Adrenal gland (tissue), 12 donors: ENCODE data around the gene IQGAP2. TPM values are rescaled to one million over a fixed set of nuclear protein-coding genes. Genes with fewer than 3 reads are reported as not detected.
"Not testable (repeated sequence)": the region's sequence is repeated elsewhere in the genome, so short reads cannot be mapped to it uniquely, and the experiment has no call there.

Source experiments
- DNase-seq, 7 donors: peaks; one replicate each; pipeline ENCODE4 v3.0.0-alpha.2; 2019 to 2020
- H3K27ac ChIP-seq, 5 donors: fragments of 200-600 bp; sonication (generic) in 4 of 5; 1 replicate in 3 of 5; 2 replicates in 2 of 5; pipeline versions ENCODE4 v1.5.1 to v1.8.0; 2016 to 2020; ENCODE audit warnings: mild to moderate bottlenecking in 1 of 5
- H3K27me3 ChIP-seq: fragments of 200-600 bp; 2 replicates; pipeline ENCODE4 v1.8.0; 2021
- H3K36me3 ChIP-seq, 2 donors: fragments of 200-600 bp; replicated peaks in 1 of 2; 1 replicate in 1 of 2; 2 replicates in 1 of 2; pipeline versions ENCODE4 v1.5.1 to v1.8.0; 2018 to 2022
- H3K4me1 ChIP-seq, 2 donors: fragments of 200-600 bp; replicated peaks in 1 of 2; 1 replicate in 1 of 2; 2 replicates in 1 of 2; pipeline versions ENCODE4 v1.5.1 to v1.8.0; 2018 to 2021
- H3K4me3 ChIP-seq, 4 donors: fragments of 200-600 bp; sonication (generic) in 3 of 4; one replicate each; pipeline ENCODE4 v1.5.1; 2016 to 2018
- H3K9me3 ChIP-seq, 3 donors: fragments of 200-600 bp; sonication (generic) in 1 of 3; replicated peaks in 1 of 3; 1 replicate in 2 of 3; 2 replicates in 1 of 3; pipeline versions ENCODE4 v1.5.1 to v1.8.0; 2016 to 2021
- POLR2A ChIP-seq, 2 donors: fragments of 450-650 bp; IDR thresholded peaks; one replicate each; pipeline ENCODE4 v1.6.1; 2017; ENCODE audit warnings: antibody characterized with exemption in 2 of 2, mild to moderate bottlenecking in 2 of 2, moderate library complexity in 1 of 2
- WGBS, 4 donors: extraction: QIAGEN DNeasy Blood & Tissue Kit in 2 of 4; methylation state at CpG; one replicate each; pipeline versions ENCODE4 v1.1.5 to v1.1.7; 2013 to 2017; 5-methylcytosine and 5-hydroxymethylcytosine counted together
- intact Hi-C, 2 donors: fragments of 100-400 bp; cut with DNase I; formaldehyde crosslinking; loops; one replicate each; pipeline versions ENCODE4 v1.14.1 to v1.15.0; 2022 to 2023
- polyA plus RNA-seq, 3 donors: library from polyadenylated mRNA; stranded (reverse); fragments of 200-250 nt in 2 of 3; fragments of 350-450 nt in 1 of 3; fragmentation: Illumina TruSeq in 1 of 3; extraction: RNeasy Lipid Tissue Mini Kit (QIAGEN cat#74804) in 1 of 3; gene quantifications; one replicate each; pipeline ENCODE4 v1.2.3, GENCODE V29; 2013 to 2014
- total RNA-seq, 9 donors: library from RNA; depleted of rRNA in 4 of 9; stranded (reverse); fragments of >200 nt in 4 of 9; fragments of 120-200 nt in 1 of 9; fragmentation: NEBNext Ultra II Directional in 1 of 9; extraction: Animal tissue kit (Norgen Biotek cat#: 25700) in 1 of 9; gene quantifications; one replicate each; pipeline versions ENCODE4 v1.1.0 to v1.2.4, GENCODE V29; 2013 to 2023
- TF ChIP-seq, protein P1 (sequence below), 6 experiments: fragments of 450-650 bp in 4 of 6; fragments of 200-600 bp in 2 of 6; sonication (generic) in 1 of 6; IDR thresholded peaks; 1 replicate in 5 of 6; 2 replicates in 1 of 6; pipeline versions ENCODE4 v1.5.1 to v1.8.0; 2016 to 2021; ENCODE audit warnings: antibody characterized with exemption in 6 of 6, mild to moderate bottlenecking in 2 of 6, moderate library complexity in 1 of 6
- donor health status: healthy with polysubstance abuse.
- donor health status: Bipolar disorder and iron deficiency.
- donor health status: DM: yes; HTN: yes; CAD: no.
- donor health status: DM: no; HTN: no; CAD: no.
- donor health status: DM: no; HTN: no; CAD: no.
- donor health status: DM: yes; HTN: yes; CAD: no.

IQGAP2 gene
- total and polyA plus RNA-seq, 12 donors = 14.9 to 77.3 (median 36.1) TPM

DNA sequence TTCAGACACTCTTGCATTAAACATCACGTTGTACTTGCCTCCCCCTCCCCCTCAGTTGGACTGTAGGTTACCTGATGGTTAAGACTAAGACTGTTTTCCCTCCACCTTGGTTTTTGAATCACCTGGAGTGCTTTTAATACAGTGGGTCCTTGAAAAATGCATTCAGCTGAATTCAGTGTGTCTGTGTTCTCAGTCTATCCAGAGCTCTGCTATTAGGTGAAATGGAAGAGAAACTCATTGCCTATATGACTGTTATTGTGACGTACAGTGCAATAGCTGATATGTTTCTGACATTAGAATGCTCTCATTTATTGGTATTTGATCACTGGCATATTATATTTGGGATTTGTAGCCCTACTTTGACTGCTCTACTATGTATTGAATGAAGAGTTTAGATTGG is 111.6 kb downstream of the IQGAP2 start:
- H3K4me3 ChIP-seq = no peak overlapping the region
- no peaks in the 10 kb centered on the region for H3K27me3 ChIP-seq
- intact Hi-C loops = no loop called here

DNA sequence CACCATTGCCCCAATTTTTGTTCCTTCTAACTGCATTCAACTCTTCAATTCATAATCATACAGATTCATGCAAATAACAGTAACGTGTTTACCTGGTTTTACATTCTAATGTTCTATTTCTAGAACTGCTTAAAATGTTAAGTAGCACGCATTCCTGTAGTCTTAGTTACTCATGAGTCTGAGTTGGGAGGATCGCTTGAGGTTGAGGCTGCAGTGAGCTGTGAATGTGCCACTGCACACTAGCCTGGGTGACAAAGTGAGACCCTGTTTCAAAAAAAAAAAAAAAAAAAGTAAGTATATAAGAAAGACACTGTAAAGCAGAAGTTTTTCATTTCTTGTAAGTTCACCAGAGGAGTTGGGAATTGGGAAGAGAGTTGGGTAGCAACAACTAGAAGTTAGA is 114.2 kb downstream of the IQGAP2 start:
- no peaks in the 10 kb centered on the region for H3K9me3 ChIP-seq
- intact Hi-C loops = no loop called here
- 93 to 99% (median 95%) methylated on average over 3 of the region's 3 CpGs for WGBS, 4 donors
- no peaks in the 10 kb centered on the region for H3K36me3 ChIP-seq
- TF ChIP-seq, protein P1, sequence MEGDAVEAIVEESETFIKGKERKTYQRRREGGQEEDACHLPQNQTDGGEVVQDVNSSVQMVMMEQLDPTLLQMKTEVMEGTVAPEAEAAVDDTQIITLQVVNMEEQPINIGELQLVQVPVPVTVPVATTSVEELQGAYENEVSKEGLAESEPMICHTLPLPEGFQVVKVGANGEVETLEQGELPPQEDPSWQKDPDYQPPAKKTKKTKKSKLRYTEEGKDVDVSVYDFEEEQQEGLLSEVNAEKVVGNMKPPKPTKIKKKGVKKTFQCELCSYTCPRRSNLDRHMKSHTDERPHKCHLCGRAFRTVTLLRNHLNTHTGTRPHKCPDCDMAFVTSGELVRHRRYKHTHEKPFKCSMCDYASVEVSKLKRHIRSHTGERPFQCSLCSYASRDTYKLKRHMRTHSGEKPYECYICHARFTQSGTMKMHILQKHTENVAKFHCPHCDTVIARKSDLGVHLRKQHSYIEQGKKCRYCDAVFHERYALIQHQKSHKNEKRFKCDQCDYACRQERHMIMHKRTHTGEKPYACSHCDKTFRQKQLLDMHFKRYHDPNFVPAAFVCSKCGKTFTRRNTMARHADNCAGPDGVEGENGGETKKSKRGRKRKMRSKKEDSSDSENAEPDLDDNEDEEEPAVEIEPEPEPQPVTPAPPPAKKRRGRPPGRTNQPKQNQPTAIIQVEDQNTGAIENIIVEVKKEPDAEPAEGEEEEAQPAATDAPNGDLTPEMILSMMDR (IDR thresholded peaks at IDR 0.05) = no peak
- no peak for TF ChIP-seq POLR2A (IDR thresholded peaks at IDR 0.05)
- peaks cover 12 to 14% of the 10 kb centered on the region in 2 donors for H3K4me1 ChIP-seq
- H3K4me3 ChIP-seq = no peak overlapping the region
- DNase-seq = no peak
- no peaks in the 10 kb centered on the region for H3K27me3 ChIP-seq
- H3K27ac ChIP-seq = no peak overlapping the region

More for the DNA sequence above, 111.6 kb downstream of the IQGAP2 start:
- Histone ChIP-seq H3K27ac (peak overlapping the region in 4 of 5 donors; percentile 2 to 47 (median 20)), H3K4me1 (peaks cover 0 to 12% of the 10 kb centered on the region in 2 donors), H3K9me3 (no peaks in the 10 kb centered on the region), H3K36me3 (no peaks in the 10 kb centered on the region)
- 50 to 63% (median 54%) methylated on average over 2 of the region's 2 CpGs for WGBS, 4 donors
- DNase-seq = no peak
- TF ChIP-seq POLR2A (IDR thresholded peaks at IDR 0.05) = no peak
- TF ChIP-seq, protein P1 (IDR thresholded peaks at IDR 0.05) = no peak

DNA sequence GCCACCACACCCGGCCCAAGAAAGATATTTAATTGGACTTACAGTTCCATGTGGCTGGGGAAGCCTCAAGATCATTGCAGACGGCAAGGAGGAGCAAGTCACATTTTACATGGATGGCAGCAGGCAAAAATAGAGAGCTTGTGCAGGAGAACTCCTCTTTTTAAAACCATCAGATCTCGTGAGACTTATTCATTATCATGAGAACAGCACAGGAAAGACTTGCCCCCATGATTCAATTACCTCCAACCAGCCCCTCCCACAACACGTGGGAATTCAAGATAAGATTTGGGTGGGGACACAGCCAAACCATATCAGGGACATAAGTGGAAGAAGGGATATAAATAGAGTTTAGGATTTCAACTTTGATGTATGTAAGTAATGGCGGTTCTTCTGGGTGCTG is 115.2 kb downstream of the IQGAP2 start:
- H3K27me3 ChIP-seq, H3K9me3 ChIP-seq, intact Hi-C loops, H3K4me3 ChIP-seq, DNase-seq, H3K27ac ChIP-seq, H3K36me3 ChIP-seq: not testable (repeated sequence)
- WGBS, 4 donors = 78 to 92% (median 83%) methylated on average over 5 of the region's 5 CpGs
- H3K4me1 ChIP-seq = peaks cover 12 to 17% of the 10 kb centered on the region in 2 donors

DNA sequence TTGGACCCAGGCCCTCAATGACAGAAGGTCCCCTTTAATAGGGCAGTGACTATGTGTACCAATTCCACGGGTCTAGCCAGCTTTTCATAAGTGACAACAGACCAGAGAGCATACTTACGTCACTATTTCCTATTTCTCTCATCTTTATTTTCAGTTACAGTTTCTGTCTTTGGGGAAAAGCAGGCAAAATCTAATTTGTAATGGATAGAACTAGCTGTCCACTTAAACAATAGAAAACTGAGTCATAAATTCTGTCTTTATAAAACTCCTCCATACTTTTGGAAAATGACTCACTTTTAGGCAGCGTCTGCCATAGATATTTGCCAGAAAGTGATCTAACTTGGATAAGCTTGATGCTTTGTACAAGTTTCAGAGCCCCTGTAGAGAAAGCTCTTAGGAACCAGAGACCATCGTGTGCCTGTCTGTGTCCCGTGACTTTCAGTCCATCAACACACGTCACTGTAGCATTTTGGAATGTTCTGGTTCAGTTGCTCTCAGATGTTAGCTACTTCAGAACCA is 118.2 kb downstream of the IQGAP2 start:
- Histone ChIP-seq H3K36me3 (no peaks in the 10 kb centered on the region), H3K27ac (peak overlapping the region in 4 of 5 donors; percentile 15 to 76 (median 54)), H3K9me3 (no peaks in the 10 kb centered on the region), H3K27me3 (no peaks in the 10 kb centered on the region), H3K4me3 (no peak overlapping the region), H3K4me1 (peaks cover 5 to 12% of the 10 kb centered on the region in 2 donors)
- intact Hi-C loops = no loop called here
- TF ChIP-seq, protein P1 (IDR thresholded peaks at IDR 0.05) = no peak
- no peak for TF ChIP-seq POLR2A (IDR thresholded peaks at IDR 0.05)
- 30 to 44% (median 42%) methylated on average over 6 of the region's 6 CpGs for WGBS, 4 donors
- DNase-seq = no peak
